ENCODE measurements around the gene MUC15.
"Not testable (repeated sequence)": the region's sequence is repeated elsewhere in the genome, so short reads cannot be mapped to it uniquely, and the experiment has no call there.

Gene MUC15, protein sequence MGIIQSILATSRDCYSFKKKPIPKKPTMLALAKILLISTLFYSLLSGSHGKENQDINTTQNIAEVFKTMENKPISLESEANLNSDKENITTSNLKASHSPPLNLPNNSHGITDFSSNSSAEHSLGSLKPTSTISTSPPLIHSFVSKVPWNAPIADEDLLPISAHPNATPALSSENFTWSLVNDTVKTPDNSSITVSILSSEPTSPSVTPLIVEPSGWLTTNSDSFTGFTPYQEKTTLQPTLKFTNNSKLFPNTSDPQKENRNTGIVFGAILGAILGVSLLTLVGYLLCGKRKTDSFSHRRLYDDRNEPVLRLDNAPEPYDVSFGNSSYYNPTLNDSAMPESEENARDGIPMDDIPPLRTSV

DNA sequence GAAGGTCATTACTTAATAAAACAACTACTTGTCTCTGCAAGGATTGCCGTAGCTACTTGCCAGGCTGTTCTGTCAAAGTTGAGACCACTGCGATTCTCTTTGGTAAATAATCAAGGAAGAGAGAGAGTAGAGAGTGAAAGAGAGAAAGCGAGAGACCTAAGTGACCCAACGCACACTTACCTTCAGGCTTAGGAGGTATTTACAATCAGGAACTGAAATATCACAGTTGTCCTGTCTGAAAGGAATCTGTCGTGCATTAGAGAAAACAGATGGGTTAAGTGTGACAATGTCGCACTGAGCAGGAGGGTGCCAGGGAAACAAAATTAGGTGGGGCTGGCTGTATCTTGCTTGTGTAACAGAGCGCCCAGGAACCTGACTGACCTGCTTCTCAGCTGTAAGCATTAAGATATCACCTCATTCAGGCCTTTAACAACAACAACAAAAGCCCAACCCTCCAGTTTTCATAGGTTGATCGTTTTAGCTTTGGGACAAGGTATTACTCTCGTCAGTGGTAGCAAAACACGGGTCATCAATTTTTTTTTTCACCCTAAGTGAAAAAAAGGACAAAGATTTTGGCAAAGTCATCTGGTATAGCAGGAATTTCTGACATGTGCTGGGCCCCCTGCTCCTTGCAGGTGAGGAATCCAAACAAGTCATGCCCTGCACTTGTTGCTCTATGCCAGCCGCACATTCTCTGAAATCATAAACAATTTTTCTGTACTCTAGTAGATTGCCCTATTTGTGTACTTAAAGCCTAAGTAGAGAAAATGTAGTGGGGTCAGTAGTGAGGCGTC, at the start of gene MUC15:
TSS of gene MUC15 (minus strand) at position 403 of the 794 bp plus-strand sequence. CDS start 5,169 bp downstream, outside the sequence.
- no peaks in the 10 kb centered on the region for H3K27me3 Mint-ChIP-seq
- no peak within 1 kb of the TSS for H3K4me3 Mint-ChIP-seq
- no peak for DNase-seq

DNA sequence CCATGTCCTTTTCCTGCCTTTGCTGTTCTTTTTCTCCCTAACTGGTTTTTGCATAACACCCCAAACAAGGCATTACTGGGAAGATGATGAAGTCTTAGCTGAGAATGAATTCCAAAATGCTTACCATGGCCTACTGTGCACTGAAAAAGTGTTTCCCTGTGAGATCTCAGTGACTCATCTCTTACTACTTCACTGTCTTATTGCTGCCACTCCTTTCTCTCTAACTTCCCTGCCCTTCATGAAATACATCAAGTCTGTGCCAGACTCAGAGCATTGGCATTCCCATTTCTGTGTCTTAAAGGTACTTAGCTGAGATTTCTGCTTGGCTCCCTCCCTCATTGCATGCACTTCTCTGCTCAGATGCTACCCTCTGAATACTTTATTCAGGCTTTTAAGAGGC, 49.1 kb upstream of the MUC15 start:
- no peak overlapping the region for H3K27ac Mint-ChIP-seq
- no peaks in the 10 kb centered on the region for H3K9me3 Mint-ChIP-seq
- ATAC-seq (replicated peaks) (no peak), DNase-seq (no peak)
- H3K36me3 Mint-ChIP-seq: no peaks in the 10 kb centered on the region
- H3K27me3 Mint-ChIP-seq: no peaks in the 10 kb centered on the region
- no peaks in the 10 kb centered on the region for H3K4me1 Mint-ChIP-seq
- H3K4me3 Mint-ChIP-seq: no peak overlapping the region

More for the DNA sequence above, at the start of gene MUC15:
- no peaks in the 10 kb centered on the region for H3K36me3 Mint-ChIP-seq
- H3K4me1 Mint-ChIP-seq: no peaks in the 10 kb centered on the region
- H3K9me3 Mint-ChIP-seq: no peaks in the 10 kb centered on the region
- ATAC-seq (replicated peaks): no peak
- no peak within 1 kb of the TSS for H3K27ac Mint-ChIP-seq

DNA sequence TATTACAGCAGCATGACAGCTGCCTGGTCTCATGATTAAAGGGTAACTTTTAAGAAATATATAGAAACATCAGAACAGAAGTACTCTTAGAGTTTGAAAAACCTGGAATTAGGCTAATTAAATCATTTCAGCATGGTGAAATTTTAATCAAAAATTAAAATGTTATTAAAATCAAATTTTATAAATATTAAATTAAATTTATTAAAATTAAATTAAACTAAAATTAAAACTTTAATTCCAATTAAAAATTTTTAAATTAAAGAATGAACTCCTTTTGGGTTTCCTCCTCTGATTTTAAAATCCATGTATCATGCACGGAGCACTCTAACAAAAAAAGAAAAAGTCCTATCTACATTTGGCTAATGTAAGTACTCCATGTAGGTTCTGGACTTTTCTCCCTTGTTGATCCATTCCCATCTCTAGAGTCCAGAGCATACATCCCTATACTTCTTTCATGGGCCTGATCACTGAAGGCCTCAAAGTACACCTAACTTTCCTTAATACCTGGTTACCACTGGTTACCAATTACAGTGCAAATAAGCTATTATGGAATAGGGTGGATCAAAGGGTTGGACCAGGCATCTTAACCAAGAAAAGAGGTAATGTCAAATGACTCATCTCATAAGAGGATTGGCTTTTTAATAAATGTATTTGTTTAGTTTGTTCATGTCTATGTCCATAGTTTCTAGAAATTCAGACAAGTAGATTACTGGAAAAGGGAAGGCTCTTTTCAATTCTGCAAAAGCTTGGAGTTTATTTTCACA, 48.4 kb upstream of the MUC15 start:
- no peak overlapping the region for H3K27ac Mint-ChIP-seq
- DNase-seq: no peak
- H3K9me3 Mint-ChIP-seq: no peaks in the 10 kb centered on the region
- no peaks in the 10 kb centered on the region for H3K27me3 Mint-ChIP-seq
- ATAC-seq (replicated peaks): no peak
- H3K4me3 Mint-ChIP-seq: no peak overlapping the region
- no peaks in the 10 kb centered on the region for H3K36me3 Mint-ChIP-seq
- no peaks in the 10 kb centered on the region for H3K4me1 Mint-ChIP-seq

DNA sequence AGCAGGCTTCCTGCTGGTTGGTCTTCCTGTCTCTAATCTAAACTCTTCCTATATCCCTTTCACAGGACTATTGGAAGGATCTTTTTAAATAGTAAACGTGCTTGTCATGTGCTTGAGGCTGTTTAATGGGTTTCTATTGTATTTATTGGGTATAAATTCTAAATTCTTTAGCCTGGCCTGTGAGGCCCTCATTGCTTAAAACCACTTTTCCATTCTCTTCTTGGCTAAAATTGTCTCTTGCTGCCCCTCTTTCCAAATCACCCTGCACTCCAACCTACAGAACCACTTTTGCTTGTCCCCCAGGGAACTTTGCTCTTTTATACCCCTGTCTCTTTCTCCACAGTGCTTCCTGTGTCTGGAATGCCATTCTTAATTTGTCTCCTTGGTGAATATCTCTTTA, 46.4 kb upstream of the MUC15 start:
- Mint-ChIP-seq H3K4me3 (no peak overlapping the region), H3K4me1 (no peaks in the 10 kb centered on the region), H3K27me3 (no peaks in the 10 kb centered on the region), H3K36me3 (no peaks in the 10 kb centered on the region), H3K27ac (no peak overlapping the region), H3K9me3 (peaks cover 1 to 3% of the 10 kb centered on the region in 2 donors)
- ATAC-seq (replicated peaks) (no peak), DNase-seq (no peak)

DNA sequence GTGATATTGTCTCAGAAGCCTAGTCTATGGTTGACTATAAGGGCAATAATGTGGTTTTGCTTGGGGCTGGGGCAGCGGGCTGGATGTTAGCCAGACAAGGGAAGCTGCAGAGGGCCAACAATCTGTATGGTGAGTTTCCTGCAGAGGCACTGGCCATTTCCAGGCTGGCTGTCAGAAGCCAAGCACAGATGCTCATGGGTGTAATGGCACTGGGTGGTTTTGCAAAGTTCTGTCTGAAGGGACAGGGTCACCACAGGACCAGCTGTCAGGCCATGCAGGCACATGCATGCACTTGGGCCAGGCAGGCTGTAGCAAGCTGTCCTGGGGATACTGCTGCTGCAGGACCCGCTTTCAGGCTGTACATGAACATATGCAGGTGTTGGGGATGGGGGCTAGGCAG, 41.7 kb upstream of the MUC15 start:
- H3K27ac Mint-ChIP-seq: no peak overlapping the region
- H3K36me3 Mint-ChIP-seq: no peaks in the 10 kb centered on the region
- ATAC-seq (replicated peaks) (no peak), DNase-seq (no peak)
- no peaks in the 10 kb centered on the region for H3K4me1 Mint-ChIP-seq
- H3K9me3 Mint-ChIP-seq: peaks cover 5 to 9% of the 10 kb centered on the region in 2 donors
- H3K27me3 Mint-ChIP-seq: no peaks in the 10 kb centered on the region
- no peak overlapping the region for H3K4me3 Mint-ChIP-seq

DNA sequence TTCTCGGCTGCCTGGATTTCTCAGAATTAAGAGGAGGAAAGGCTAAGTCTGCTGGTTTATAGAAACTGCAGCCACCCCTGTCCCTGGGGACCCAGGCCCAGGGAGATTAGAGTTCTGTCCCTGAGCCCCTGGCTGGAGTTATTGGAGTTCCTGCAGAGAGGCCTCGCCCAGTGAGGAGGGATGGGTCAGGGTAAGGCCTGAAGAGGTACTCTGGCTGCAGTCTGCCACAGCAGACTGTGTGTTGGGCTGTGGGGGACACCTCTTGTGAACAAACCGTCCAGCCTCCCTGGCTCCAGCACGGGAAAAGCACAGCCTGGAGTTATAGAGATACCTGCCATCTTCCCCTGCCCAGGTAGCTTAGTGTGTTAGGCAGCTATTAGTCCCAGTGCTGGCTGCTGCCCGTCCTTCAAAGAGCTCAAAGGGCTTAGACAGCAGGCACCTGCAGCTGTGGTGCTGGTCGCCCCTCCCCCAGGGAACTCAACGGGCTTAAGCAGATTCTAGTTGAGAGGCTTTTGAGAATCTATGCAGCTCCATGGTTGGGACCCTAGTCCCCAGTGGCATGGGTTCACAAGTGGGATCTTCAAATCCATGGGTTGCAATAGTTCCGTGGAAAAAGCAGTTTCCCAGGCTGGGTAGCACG, 36.6 kb upstream of the MUC15 start:
- no peaks in the 10 kb centered on the region for H3K36me3 Mint-ChIP-seq
- H3K4me1 Mint-ChIP-seq: no peaks in the 10 kb centered on the region
- DNase-seq: no peak
- no peak overlapping the region for H3K4me3 Mint-ChIP-seq
- H3K9me3 Mint-ChIP-seq: peaks cover 10 to 19% of the 10 kb centered on the region in 2 donors
- no peaks in the 10 kb centered on the region for H3K27me3 Mint-ChIP-seq
- no peak for ATAC-seq (replicated peaks)
- H3K27ac Mint-ChIP-seq: no peak overlapping the region

DNA sequence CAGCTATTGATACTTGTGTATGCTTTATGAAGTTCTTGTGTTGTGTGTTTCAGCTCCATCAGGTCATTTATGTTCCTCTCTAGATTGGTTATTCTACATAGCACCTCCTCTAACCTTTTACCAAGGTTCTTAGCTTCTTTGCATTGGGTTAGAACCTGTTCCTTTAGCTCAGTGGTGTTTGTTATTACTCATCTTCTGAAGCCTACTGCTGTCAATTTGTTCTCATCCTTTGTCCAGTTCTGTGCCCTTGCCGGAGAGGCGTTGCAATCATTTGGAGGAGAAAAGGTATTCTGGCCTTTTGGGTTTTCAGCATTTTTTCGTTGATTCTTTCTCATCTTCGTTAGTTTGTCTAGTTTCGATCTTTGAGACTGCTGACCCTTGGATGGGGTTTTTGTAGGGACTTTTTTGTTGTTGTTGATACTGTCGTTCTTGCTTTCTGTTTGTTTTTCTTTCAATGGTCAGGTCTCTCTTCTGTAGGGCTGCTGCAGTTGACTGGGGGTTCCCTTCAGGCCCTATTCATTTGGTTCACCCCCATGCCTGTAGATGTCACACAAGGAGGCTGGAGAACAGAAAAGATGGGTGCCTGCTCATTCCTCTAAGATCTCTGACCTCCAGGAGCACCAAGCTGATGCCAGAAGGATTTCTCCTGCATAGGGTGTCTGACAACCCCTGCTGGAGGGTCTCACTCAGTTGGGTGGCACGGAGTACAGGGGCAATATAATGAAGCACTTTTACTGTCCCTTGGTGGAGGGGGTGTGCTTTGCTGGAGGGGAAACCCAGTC, 35.9 kb upstream of the MUC15 start:
- Mint-ChIP-seq H3K4me1 (no peaks in the 10 kb centered on the region), H3K27me3 (no peaks in the 10 kb centered on the region), H3K36me3 (no peaks in the 10 kb centered on the region), H3K4me3 (no peak overlapping the region), H3K27ac (no peak overlapping the region), H3K9me3 (peaks cover 6 to 14% of the 10 kb centered on the region in 2 donors)
- ATAC-seq (replicated peaks) (no peak), DNase-seq (no peak)

DNA sequence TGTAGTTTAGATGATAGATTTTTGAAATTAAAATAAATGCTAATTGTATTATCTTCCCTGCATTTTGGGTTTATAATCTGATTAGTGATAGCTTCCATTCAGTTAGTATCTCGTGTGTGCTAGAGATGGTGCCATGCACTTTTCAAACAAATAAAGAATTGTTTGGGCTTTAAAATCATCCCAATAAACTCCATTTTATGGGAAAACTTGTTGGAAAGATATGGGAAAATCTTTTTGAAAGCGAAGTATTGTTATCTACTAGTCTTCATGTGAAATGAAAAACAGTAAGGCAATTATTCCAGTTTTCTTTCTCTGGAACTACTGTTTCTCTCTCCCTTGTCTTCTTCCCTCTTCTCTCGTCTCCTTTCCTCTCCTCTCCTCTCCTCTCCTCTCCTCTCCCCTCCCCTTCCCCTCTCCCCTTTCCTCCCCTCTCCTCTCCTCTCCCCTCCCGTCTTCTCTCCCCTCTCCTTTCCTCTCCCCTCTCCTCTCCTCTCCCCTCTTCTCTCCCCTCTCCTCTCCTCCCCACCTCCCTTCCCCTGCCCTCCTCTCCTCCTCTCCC, 27.9 kb upstream of the MUC15 start:
- ATAC-seq (replicated peaks) (no peak), DNase-seq (no peak)
- no peaks in the 10 kb centered on the region for H3K36me3 Mint-ChIP-seq
- peaks cover 7% of the 10 kb centered on the region in 2 donors for H3K9me3 Mint-ChIP-seq
- no peak overlapping the region for H3K27ac Mint-ChIP-seq
- no peak overlapping the region for H3K4me3 Mint-ChIP-seq
- H3K27me3 Mint-ChIP-seq: no peaks in the 10 kb centered on the region
- H3K4me1 Mint-ChIP-seq: no peaks in the 10 kb centered on the region

DNA sequence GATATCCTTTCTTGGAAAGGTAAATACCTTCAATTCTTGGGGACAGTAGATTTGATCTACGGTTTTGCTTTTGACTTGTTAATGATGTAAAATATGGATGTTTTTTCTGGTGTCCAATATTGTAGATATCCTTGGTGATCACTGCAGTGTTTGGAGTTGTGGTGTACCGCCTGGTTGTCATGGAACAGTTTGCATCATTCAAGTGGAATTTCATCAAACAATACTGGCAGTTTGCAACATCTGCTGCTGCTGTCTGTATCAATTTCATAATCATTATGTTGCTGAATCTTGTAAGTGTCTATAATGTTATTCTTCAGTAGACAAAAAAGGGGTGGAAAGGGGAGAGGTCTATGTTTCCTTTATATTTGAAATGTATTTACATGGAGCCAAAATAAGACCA, 27.4 kb upstream of the MUC15 start:
- no peak overlapping the region for H3K27ac Mint-ChIP-seq
- no peaks in the 10 kb centered on the region for H3K4me1 Mint-ChIP-seq
- H3K36me3 Mint-ChIP-seq: no peaks in the 10 kb centered on the region
- H3K4me3 Mint-ChIP-seq: no peak overlapping the region
- ATAC-seq (replicated peaks) (no peak), DNase-seq (no peak)
- peaks cover 7% of the 10 kb centered on the region in 2 donors for H3K9me3 Mint-ChIP-seq
- no peaks in the 10 kb centered on the region for H3K27me3 Mint-ChIP-seq

DNA sequence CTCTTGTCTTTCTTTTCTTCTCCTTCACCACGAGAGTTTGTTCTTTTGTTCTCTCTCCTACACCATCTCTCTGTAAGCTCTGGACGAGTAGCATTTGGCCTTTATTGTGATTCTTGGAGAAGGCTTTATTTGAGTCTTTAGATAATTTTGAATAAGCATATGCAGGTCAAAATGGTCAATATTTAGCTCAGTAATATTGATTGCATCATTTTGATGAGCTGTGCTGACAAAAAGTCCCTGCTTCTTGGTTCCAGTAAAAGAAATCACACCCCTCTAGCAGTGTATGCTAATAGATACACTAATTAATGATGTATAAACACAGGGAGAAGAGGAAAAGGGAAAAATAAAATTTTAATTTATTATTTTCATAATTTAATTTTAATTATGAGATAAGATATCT, 25.8 kb upstream of the MUC15 start:
- H3K9me3 Mint-ChIP-seq: peaks cover 3% of the 10 kb centered on the region in 2 donors
- no peak overlapping the region for H3K4me3 Mint-ChIP-seq
- ATAC-seq (replicated peaks) (no peak), DNase-seq (no peak)
- no peaks in the 10 kb centered on the region for H3K4me1 Mint-ChIP-seq
- no peaks in the 10 kb centered on the region for H3K36me3 Mint-ChIP-seq
- no peak overlapping the region for H3K27ac Mint-ChIP-seq
- no peaks in the 10 kb centered on the region for H3K27me3 Mint-ChIP-seq

DNA sequence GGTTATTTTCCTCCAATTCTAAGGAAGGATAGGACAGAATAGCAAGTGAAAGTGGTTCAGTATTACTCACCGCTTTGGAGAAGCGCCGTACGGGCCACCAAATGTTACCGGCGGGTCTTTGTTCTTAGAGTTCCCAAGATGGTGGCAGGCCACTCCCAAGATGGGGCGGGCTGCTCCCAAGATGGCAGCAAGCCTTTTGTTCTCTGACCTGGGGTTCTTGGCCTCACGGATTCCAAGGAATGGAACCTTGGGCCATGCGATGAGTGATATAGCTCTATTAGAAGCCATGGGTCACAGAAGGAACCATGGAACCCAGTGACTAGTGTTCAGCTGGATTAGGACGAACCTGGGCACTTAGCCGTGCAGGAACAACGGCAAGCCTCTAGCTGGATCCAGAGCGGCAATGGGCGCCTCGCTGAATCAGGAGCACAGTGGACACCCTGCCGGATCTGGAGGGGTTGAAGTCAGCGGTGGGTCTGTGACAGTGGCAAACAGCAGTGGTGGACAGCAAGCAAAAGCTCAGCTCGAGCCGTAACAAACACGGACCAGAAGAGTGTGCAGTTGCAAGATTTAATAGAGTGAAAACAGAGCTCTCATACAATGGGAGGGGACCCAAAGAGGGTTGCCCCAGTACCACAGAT, 25.1 kb upstream of the MUC15 start:
- not testable (repeated sequence) for H3K4me1 Mint-ChIP-seq; H3K9me3 Mint-ChIP-seq; DNase-seq; H3K27ac Mint-ChIP-seq; H3K36me3 Mint-ChIP-seq; H3K27me3 Mint-ChIP-seq; H3K4me3 Mint-ChIP-seq; ATAC-seq (replicated peaks)

DNA sequence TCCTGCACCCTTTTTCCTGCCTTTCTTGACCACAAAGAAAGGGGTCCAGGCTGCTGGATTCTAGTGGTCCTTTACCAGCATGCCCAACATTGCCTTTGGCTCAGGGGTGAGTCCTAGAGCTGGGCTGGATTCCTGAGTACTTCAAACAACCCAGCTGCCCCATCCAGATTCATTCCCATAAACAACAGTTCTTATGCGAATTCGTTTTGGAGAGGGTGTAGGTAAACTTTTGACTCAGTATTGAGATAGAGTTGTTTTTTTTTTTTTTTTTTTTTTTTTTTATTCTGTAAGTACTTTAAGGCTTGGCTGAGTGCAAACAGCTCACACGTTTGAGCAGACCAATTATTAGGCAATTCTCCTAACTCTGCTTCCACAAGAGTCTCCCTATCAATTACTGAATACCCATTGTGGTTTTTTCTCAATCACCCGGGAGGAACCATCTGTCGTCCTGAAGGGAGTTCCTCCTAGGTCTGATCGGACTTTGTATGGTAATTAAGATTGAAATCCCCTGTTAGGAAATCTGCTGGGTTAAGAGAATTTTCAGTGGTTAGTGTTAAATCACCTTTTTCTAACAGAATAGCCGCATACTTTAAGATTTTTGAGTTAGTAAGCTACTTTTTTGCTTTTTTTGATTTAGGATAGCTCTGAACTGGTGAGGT, 23.3 kb upstream of the MUC15 start:
- not testable (repeated sequence) for ATAC-seq (replicated peaks); H3K4me3 Mint-ChIP-seq; DNase-seq; H3K4me1 Mint-ChIP-seq; H3K36me3 Mint-ChIP-seq; H3K9me3 Mint-ChIP-seq; H3K27me3 Mint-ChIP-seq; H3K27ac Mint-ChIP-seq

DNA sequence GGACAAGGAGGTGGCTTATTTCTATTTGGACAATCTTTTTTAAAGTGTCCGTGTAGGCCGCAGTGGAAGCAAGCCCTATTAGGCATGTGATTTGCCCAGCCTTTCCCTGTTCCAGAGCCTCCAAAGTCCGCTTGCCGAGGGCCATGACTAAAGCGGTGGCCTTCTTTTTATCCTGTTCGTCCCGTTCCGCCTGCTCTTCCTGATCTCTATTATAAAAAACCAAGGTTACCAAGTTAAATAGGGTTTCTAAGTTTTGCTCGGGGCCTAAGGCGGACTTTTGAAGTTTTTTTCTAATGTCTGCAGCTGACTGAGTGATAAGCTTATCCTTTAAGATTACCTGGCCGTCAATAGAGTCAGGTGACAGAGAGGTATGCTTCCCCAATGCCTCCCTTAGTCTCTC, 21.6 kb upstream of the MUC15 start:
- Mint-ChIP-seq H3K9me3 (peaks cover 3 to 6% of the 10 kb centered on the region in 2 donors), H3K4me1 (no peaks in the 10 kb centered on the region), H3K27ac (no peak overlapping the region), H3K27me3 (no peaks in the 10 kb centered on the region), H3K4me3 (no peak overlapping the region), H3K36me3 (no peaks in the 10 kb centered on the region)
- DNase-seq (no peak), ATAC-seq (replicated peaks) (no peak)
